GM12878 (cell line): Measurements from ENCODE around the gene TSHR. TPM values are rescaled to one million over a fixed set of nuclear protein-coding genes. Genes with fewer than 3 reads are reported as not detected.
A peak's percentile ranks its signal among the peaks of the same experiment; 100 is the strongest.

Source experiments
- ATAC-seq: fragments of 200-7000 bp; cut with Tn5 transposase; 3 replicates; pipeline ENCODE4 v1.9.1; 2020; ENCODE audit warnings: mild to moderate bottlenecking, moderate library complexity
- BruUV-seq: library from RNA; stranded (reverse); fragments of 400-500 nt; replicated peaks from 2 replicates; lab custom pipeline; 2021; lab: Mats Ljungman, UMichigan
- CTCF ChIA-PET: fragments of 300-600 bp; sonication (Branson Sonifier 250); formaldehyde crosslinking; extraction: SDS; loops from one replicate; lab custom pipeline; 2021; ENCODE audit warnings: inconsistent platforms; lab: Yijun Ruan, JAX
- POLR2A ChIA-PET: fragments of 350-600 bp; formaldehyde crosslinking; extraction: SDS; loops from one replicate; lab custom pipeline; 2021; ENCODE audit warnings: inconsistent platforms; lab: Charles Lee
- RAD21 ChIA-PET: fragments of 300-600 bp; sonication (Branson Sonifier 250); formaldehyde crosslinking; loops from one replicate; lab custom pipeline; 2023; ENCODE audit warnings: antibody characterized with exemption; ENCODE audit not compliant: unreplicated experiment; lab: Charles Lee
- SMC1A ChIA-PET: fragments of 300-600 bp; sonication (Branson Sonifier 250); formaldehyde crosslinking; loops from one replicate; lab custom pipeline; 2023; ENCODE audit not compliant: unreplicated experiment, uncharacterized antibody; lab: Charles Lee
- DNase-seq: peaks from one replicate; pipeline ENCODE4 v3.0.0-alpha.2; 2011; ENCODE audit warnings: low read depth, low spot score
- FAIRE-seq: peaks from 3 replicates; lab custom pipeline; 2011; peaks lifted over from hg19 to GRCh38; lab: Jason Lieb, UNC
- H2AFZ ChIP-seq: 2 replicates; pipeline ENCODE4 v1.6.0; 2011; ENCODE audit warnings: low read depth, low read length, control low read depth; ENCODE audit not compliant: control insufficient read depth
- H3K27ac ChIP-seq: 2 replicates; pipeline ENCODE4 v1.5.1; 2011; ENCODE audit warnings: control low read depth; ENCODE audit not compliant: control insufficient read depth, insufficient read depth
- H3K27me3 ChIP-seq, 2 experiments: replicated peaks in 1 of 2; 2 replicates each; pipeline versions ENCODE4 v1.6.0 to v1.6.1; 2011; ENCODE audit warnings: low read length in 1 of 2; ENCODE audit not compliant: control insufficient read depth in 2 of 2, insufficient read depth in 2 of 2
- H3K36me3 ChIP-seq, 2 experiments: 2 replicates each; pipeline ENCODE4 v1.5.1; 2011; ENCODE audit warnings: low read length in 1 of 2; ENCODE audit not compliant: control insufficient read depth in 2 of 2, insufficient read depth in 2 of 2
- H3K4me1 ChIP-seq: 2 replicates; pipeline ENCODE4 v1.6.1; 2011; ENCODE audit warnings: mild to moderate bottlenecking, low read length, moderate library complexity, mixed read lengths; ENCODE audit not compliant: control insufficient read depth, insufficient read depth
- H3K4me2 ChIP-seq: 2 replicates; pipeline ENCODE4 v1.6.0; 2011; ENCODE audit warnings: control low read depth; ENCODE audit not compliant: control insufficient read depth, insufficient read depth
- H3K4me3 ChIP-seq: fragments of 200-600 bp; sonication (generic); 2 replicates; pipeline ENCODE4 v1.5.1; 2016
- H3K79me2 ChIP-seq: 2 replicates; pipeline ENCODE4 v1.6.0; 2011; ENCODE audit warnings: low read length; ENCODE audit not compliant: control insufficient read depth, insufficient read depth
- H3K9ac ChIP-seq: 2 replicates; pipeline ENCODE4 v1.8.0; 2011; ENCODE audit warnings: low read length, control low read depth, mixed read lengths; ENCODE audit not compliant: control insufficient read depth, insufficient read depth
- H3K9me3 ChIP-seq: replicated peaks from 3 replicates; pipeline ENCODE4 v1.5.1; 2011; ENCODE audit warnings: mild to moderate bottlenecking, low read length; ENCODE audit not compliant: control insufficient read depth, insufficient read depth
- H4K20me1 ChIP-seq: 2 replicates; pipeline ENCODE4 v1.6.0; 2011; ENCODE audit not compliant: control insufficient read depth, insufficient read depth
- BRCA1 ChIP-seq: IDR thresholded peaks from 2 replicates; pipeline ENCODE4 v1.6.1; 2011; ENCODE audit warnings: low read depth, low read length, improper control_type of control experiment
- E4F1 ChIP-seq: fragments of 450-650 bp; IDR thresholded peaks from 2 replicates; pipeline ENCODE4 v1.6.1; 2018; ENCODE audit warnings: borderline replicate concordance, mild to moderate bottlenecking; ENCODE audit not compliant: partially characterized antibody
- HDAC2 ChIP-seq: fragments of 200-600 bp; sonication (generic); IDR thresholded peaks from 2 replicates; pipeline ENCODE4 v1.6.1; 2017
- IKZF2 ChIP-seq, 2 experiments: fragments of 450-650 bp; IDR thresholded peaks; 2 replicates each; pipeline ENCODE4 v1.6.1; 2017; ENCODE audit warnings: mild to moderate bottlenecking in 2 of 2, moderate library complexity in 2 of 2
- MTA2 ChIP-seq: fragments of 450-650 bp; IDR thresholded peaks from 2 replicates; pipeline ENCODE4 v1.6.1; 2016; ENCODE audit warnings: low read depth, mild to moderate bottlenecking, moderate library complexity
- NFYB ChIP-seq: IDR thresholded peaks from 2 replicates; pipeline ENCODE4 v1.6.1; 2011; ENCODE audit warnings: low read depth, mild to moderate bottlenecking, low read length, improper control_type of control experiment, moderate library complexity; ENCODE audit not compliant: insufficient read depth
- NR2F1 ChIP-seq: fragments of 450-650 bp; conservative IDR thresholded peaks from 2 replicates; pipeline ENCODE4 v1.6.1; 2017; ENCODE audit warnings: mild to moderate bottlenecking
- NRF1 ChIP-seq: conservative IDR thresholded peaks from 2 replicates; pipeline ENCODE4 v1.6.1; 2011; ENCODE audit warnings: mild to moderate bottlenecking, low read depth, low read length, improper control_type of control experiment
- PAX8 ChIP-seq: fragments of 450-650 bp; IDR thresholded peaks from 2 replicates; pipeline ENCODE4 v1.6.1; 2017; ENCODE audit warnings: mild to moderate bottlenecking, moderate library complexity
- PKNOX1 ChIP-seq: fragments of 450-650 bp; IDR thresholded peaks from 2 replicates; pipeline ENCODE4 v1.6.1; 2016; ENCODE audit warnings: mild to moderate bottlenecking
- POLR2AphosphoS2 ChIP-seq: IDR thresholded peaks from 2 replicates; pipeline ENCODE4 v1.6.1; 2011; ENCODE audit warnings: low read depth, mild to moderate bottlenecking, low read length, improper control_type of control experiment, moderate library complexity
- REST ChIP-seq: IDR thresholded peaks from 2 replicates; pipeline ENCODE4 v1.6.1; 2012; ENCODE audit warnings: mild to moderate bottlenecking, low read depth, low read length
- RFX5 ChIP-seq: IDR thresholded peaks from 2 replicates; pipeline ENCODE4 v1.6.1; 2011; ENCODE audit warnings: low read depth, low read length, improper control_type of control experiment
- STAT3 ChIP-seq: IDR thresholded peaks from 2 replicates; pipeline ENCODE4 v1.6.1; 2011; ENCODE audit warnings: low read depth, low read length, improper control_type of control experiment
- TARDBP ChIP-seq: IDR thresholded peaks from 2 replicates; pipeline ENCODE4 v1.6.1; 2016; ENCODE audit warnings: borderline replicate concordance
- ZNF24 ChIP-seq: fragments of 450-650 bp; IDR thresholded peaks from 2 replicates; pipeline ENCODE4 v1.6.1; 2017; ENCODE audit warnings: antibody characterized with exemption, mild to moderate bottlenecking
- WGBS: methylation state at CpG from one replicate; pipeline ENCODE4 v1.1.6; 2016; ENCODE audit warnings: low lambda C conversion rate; ENCODE audit not compliant: insufficient replicate concordance, insufficient coverage; ENCODE audit errors: missing lambda C conversion rate; 5-methylcytosine and 5-hydroxymethylcytosine counted together
- in situ Hi-C: fragments of 300-500 bp; cut with MboI; formaldehyde crosslinking; loops from 9 replicates; pipeline ENCODE4 v1.14.3; 2018; ENCODE audit warnings: mixed read lengths
- intact Hi-C: fragments of 100-400 bp; cut with micrococcal nuclease; formaldehyde crosslinking; loops from one replicate; pipeline ENCODE4 v1.14.2; 2022; ENCODE audit not compliant: unreplicated experiment
- polyA plus RNA-seq, 11 experiments: library from polyadenylated mRNA; depleted of rRNA in 4 of 11; unstranded in 6 of 11; stranded (reverse) in 5 of 11; fragments of >200 nt; fragmentation: Nextera tagmentation in 4 of 11; fragmentation: Illumina TruSeq in 1 of 11; extraction: Ambion mirVana in 4 of 11; extraction: Trizol in 1 of 11; gene quantifications; 1 replicate in 1 of 11; 2 replicates in 10 of 11; pipeline versions ENCODE4 v1.2.1 to v1.2.3, GENCODE V29; 2011 to 2016; ENCODE audit warnings: inconsistent platforms in 2 of 11, missing spikeins in 2 of 11, low read depth in 1 of 11
- total RNA-seq, 4 experiments: library from RNA; depleted of rRNA in 3 of 4; stranded (reverse); fragments of >200 nt in 3 of 4; fragmentation: Illumina TruSeq in 1 of 4; extraction: Trizol in 1 of 4; gene quantifications; 2 replicates each; pipeline versions ENCODE4 v1.2.1 to v1.2.3, GENCODE V29; 2013 to 2021

The TSHR gene
- total and polyA plus RNA-seq, 10 of the 15 experiments (the other 5 are each of a cell fraction or from before 2014, with no cell fraction given) = 0.06 to 0.31 TPM; not detected in 8

- TF ChIP-seq ZNF24 (no peak), HDAC2 (no peak), IKZF2 (IDR thresholded peaks at IDR 0.05) (no peak), NRF1 (no peak), REST (no peak), MTA2 (no peak)
These were observed 210.7 kb downstream of the TSHR start (continued) for GRCh38 chr14:81166121-81166520.

GRCh38 chr14:81169267-81169666 lies 213.8 kb downstream of the TSHR start:
- FAIRE-seq = no peak
- ATAC-seq = no peak
- H3K27me3 ChIP-seq = no peaks in the 10 kb centered on the region
- H4K20me1 ChIP-seq = no peaks in the 10 kb centered on the region
- ChIA-PET POLR2A (interaction anchor here (1.1 to 1.5 kb wide), 3 partner anchors 16 to 300 kb away, joined by 3 to 7 read pairs (median 5); partner anchors contain the start of gene GTF2A1), CTCF (interaction anchor here (1.0 to 5.1 kb wide), 15 partner anchors 12 to 301 kb away, joined by 3 to 69 read pairs (median 9); partner anchors contain the start of gene TSHR), SMC1A (interaction anchor here (1.0 to 3.3 kb wide), 8 partner anchors 10 to 284 kb away, joined by 3 to 26 read pairs (median 4); partner anchors contain the start of gene TSHR), RAD21 (interaction anchor here (1.1 to 1.4 kb wide), 4 partner anchors 19 to 228 kb away, joined by 3 to 12 read pairs (median 4); partner anchors contain the start of genes CEP128 and TSHR)
- 62% methylated on average over 4 of the region's 4 CpGs for whole genome bisulfite sequencing
- H3K36me3 ChIP-seq = no peaks in the 10 kb centered on the region
- in situ Hi-C loops (no loop called here), intact Hi-C loops (no loop called here)
- no peak for DNase-seq
- H3K79me2 ChIP-seq = no peaks in the 10 kb centered on the region
- no peaks in the 10 kb centered on the region for H3K9me3 ChIP-seq
- no peak overlapping the region for H3K27ac ChIP-seq
- no TSS peak for BruUV-seq
- peak overlapping the region; percentile 80 for H3K4me3 ChIP-seq
- peak overlapping the region; percentile 97 for H2AFZ ChIP-seq
- H3K4me2 ChIP-seq = peak overlapping the region; percentile 52
- H3K4me1 ChIP-seq = peaks cover 32% of the 10 kb centered on the region
- peak overlapping the region; percentile 59 for H3K9ac ChIP-seq
- TF ChIP-seq PAX8 = no peak
- TF ChIP-seq RFX5 = no peak
- no peak for TF ChIP-seq TARDBP
- TF ChIP-seq BRCA1 = no peak
- TF ChIP-seq E4F1 = no peak
- TF ChIP-seq POLR2AphosphoS2 = no peak
- no peak for TF ChIP-seq STAT3
- TF ChIP-seq NR2F1 = no peak
- no peak for TF ChIP-seq NFYB
- TF ChIP-seq PKNOX1 = no peak
- no peak for TF ChIP-seq NRF1
